Activated T-helper 1 cell treated with Interleukin-2 at 50 U/mL for 16 hours (primary cell): Measurements from ENCODE around the gene TIMM13.
A peak's percentile ranks its signal among the peaks of the same experiment; 100 is the strongest.
"Not testable (repeated sequence)": the region's sequence is repeated elsewhere in the genome, so short reads cannot be mapped to it uniquely, and the experiment has no call there.

Experiments
- DNase-seq: peaks from one replicate; pipeline ENCODE4 v3.0.0-alpha.2; 2020; ENCODE audit warnings: low read depth

TIMM13 gene

DNA sequence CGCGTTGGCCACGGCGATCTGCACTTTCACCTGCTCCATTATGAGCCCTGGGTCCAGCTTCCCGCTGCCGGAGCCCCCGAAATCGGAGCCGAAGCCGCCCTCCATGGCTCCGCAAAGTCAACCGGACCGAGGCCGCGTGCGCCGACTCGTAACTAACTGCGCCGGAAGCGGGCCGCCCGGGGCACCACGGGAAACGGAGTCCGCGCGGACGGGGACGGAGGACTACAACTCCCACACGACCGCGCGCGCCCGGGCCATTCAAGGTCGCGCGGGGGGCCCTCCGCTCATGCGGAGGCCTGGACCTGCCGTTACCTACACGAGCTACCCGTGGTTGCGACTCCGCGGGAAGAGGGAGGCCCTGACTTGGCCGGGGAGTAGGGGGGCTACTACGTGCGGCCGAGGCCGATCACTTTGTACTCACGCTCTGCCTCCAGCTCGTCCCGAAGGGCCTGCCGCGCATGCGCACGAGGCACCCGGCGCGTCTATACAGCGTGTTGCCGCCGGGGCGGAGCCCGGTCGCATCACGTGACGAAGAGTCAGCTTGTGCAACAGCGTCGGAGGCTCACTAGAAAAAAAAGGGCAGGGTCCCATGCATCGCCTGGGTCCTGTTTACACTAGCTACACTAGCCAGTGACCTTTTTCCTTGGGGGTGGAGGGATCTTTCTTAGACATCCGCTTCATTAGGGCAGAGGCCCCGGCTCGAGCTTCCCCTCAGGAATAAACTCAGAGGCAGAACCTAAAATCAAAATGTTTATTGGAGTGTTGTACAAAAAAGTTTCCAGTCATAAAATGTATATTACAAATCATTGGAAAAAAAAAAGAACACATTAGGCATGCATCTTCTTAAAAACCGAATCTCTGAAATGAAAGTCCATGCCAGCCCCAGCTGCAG, at the start of gene TIMM13:
Gene TIMM13 (minus strand): TSS at position 158 of the 892 bp plus-strand sequence. CDS start 53 bp downstream, at position 105.
- peak; percentile 93 for DNase-seq

GRCh38 chr19:2476451-2477140, 49.2 kb upstream of the TIMM13 start:
- peak; percentile 39 for DNase-seq

GRCh38 chr19:2475702-2476450, 48.5 kb upstream of the TIMM13 start, which contains the start of gene GADD45B:
TSS of gene GADD45B (plus strand) at chr19:2476127. CDS start at chr19:2476359, 232 bp downstream.
- DNase-seq: peak; percentile 95

GRCh38 chr19:2475018-2475701, 47.8 kb upstream of the TIMM13 start:
- peak; percentile 26 for DNase-seq

DNA sequence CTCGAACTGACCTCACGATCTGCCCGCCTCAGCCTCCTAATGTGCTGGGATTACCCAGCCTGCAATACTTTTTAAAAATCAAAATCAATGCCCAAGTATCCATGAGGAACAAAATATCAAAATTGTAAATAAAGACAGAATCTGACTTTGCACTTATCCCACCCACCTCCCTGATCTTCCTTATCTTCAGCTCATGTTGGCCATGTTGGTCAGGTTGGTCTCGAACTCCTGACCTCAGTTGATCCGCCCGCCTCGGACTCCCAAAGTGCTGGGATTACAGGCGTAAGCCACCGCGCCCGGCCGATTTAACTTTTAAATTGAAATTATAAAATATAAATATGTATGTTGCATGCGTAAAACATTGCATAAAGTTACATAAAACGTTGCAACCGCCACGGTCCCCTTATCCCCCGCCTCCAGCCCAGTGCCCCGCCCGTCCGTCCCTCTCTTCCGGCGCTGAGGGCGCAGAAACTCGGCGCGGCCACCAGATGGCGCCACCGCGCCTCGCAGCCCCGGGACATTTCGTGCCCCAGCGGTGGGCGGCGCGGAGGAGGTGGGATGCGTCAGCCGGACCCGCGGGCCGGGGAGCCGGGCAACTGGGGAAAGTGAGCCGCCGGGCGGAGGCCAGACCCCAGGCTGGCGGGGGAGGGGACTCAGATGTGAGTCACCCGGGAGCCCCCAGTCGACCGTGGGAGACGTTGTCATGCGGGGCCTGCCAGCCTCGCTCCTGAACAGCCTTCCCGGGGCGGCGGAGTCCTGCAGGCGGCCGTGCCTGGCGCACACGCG, 47.0 kb upstream of the TIMM13 start:
- peak; percentile 83 for DNase-seq

- DNase-seq: not testable (repeated sequence)
Measured at GRCh38 chr19:2469915-2470200, 42.5 kb upstream of the TIMM13 start.

- no peak for DNase-seq
Measured at GRCh38 chr19:2469102-2469914, 41.9 kb upstream of the TIMM13 start.

- DNase-seq: no peak
Measured at GRCh38 chr19:2468596-2468995, 41.2 kb upstream of the TIMM13 start.

DNA sequence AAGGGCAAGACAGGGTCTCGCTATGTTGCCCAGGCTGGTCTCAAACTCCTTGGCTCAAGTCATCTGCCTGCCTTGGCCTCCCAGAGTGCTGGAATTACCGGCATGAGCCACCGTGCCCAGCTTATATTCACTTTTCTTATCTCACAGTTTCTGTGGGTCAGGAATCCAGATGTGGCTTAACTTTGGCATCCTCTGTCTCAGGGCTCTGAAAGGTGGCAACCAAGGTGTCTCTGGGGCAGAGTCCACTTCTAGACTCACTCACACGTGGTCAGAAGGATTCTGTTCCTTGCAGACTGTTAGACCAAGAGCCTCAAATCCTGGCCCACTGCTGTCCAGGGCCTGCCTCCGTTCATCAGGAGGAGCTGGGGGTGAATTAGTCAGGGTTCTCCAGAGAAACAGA, 37.0 kb upstream of the TIMM13 start:
- no peak for DNase-seq

GRCh38 chr19:2463694-2464093, 36.3 kb upstream of the TIMM13 start:
- DNase-seq: not testable (repeated sequence)

DNA sequence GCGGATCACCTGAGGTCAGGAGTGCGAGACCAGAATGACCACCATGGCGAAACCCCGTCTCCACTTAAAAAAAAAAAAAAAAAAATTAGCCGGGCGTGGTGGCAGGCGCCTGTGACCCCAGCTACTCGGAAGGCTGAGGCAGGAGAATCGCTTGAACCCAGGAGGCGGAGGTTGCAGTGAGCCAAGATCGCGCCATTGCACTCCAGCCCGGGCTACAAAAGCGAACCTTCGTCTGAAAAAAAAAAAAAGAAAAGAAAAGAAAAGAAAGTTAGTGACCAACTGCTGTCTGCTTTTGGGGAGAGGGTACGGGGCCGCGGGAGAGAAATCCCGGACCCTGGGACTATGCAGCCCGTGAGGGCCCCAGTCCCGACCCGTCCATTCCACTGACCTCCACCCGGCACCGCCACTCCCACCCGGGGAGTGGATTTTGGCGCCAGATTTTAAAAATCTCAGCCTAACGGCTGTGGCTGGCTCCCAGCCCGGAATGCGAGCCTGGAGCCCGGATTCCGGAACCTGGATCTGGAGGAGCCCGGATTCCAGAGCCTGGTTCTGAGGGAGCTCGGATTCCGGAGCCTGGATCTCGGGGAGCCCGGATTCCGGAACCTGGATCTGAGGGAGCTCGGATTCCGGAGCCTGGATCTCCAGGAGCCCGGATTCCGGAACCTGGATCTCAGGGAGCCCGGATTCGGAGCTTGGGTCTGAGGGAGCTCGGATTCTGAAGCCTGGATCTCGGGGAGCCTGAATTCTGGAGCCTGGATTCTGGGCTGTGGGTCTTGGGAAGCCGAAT, 35.4 kb upstream of the TIMM13 start:
- DNase-seq: no peak

- DNase-seq: peak; percentile 29
Measured at GRCh38 chr19:2461751-2462634, 34.6 kb upstream of the TIMM13 start.

DNA sequence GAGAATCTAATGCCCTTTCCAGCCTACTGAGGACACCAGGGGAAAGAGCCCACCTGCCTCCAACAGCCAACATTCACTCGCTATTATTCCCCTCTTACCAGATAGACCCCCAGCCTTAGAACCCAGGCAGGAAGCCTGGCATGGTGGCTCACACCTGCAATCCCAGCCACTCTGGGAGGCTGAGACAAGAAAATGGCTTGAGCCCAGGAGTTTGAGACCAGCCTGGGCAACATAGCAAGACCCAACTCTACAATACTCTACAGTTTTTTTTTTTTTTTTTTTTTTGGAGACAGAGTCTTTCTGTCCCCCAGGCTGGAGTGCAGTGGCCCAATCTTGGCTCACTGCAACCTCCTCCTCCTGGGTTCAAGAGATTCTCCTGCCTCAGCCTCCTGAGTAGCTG, 32.9 kb upstream of the TIMM13 start:
- DNase-seq: no peak

DNA sequence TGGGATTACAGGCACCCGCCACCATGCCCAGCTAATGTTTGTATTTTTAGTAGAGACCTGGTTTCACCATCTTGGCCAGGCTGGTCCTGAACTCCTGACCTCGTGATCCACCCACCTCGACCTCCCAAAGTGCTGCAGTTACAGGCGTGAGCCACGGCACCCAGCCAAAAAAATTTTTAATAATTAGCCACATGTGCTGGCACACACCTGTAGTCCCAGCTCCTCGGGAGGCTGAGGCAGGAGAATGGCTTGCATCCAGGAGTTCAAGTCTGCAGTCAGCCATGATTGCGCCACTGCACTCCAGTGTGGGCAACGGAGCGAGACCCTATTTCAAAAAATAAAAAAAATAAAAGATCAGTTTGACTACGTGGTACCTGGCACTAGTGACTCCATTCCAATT, 31.4 kb upstream of the TIMM13 start:
- not testable (repeated sequence) for DNase-seq

DNA sequence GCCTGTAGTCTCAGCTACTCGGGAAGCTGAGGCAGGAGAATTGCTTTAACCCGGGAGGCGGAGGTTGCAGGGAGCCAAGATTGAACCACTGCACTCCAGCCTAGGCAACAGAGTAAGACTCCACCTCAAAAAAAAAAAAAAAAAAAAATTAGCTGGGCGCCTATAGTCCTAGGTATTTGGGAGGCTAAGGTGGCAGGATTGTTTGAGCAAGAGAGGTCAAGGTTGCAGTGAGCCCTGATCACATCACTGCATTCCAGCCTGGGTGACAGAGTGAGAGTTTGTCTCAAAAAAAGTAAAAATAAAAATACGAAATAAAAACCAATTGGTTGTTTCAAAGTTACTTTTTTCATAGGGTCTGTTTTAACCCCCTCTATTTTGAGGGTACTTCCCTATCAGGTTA, 30.7 kb upstream of the TIMM13 start:
- DNase-seq: no peak

GRCh38 chr19:2457394-2458037, 30.1 kb upstream of the TIMM13 start:
- DNase-seq: no peak

- peak; percentile 22 for DNase-seq
Measured at GRCh38 chr19:2455851-2456570, 28.6 kb upstream of the TIMM13 start.
